NCI-H2171 treated with DMSO at 0.1 percent for 48 hours (cell line): ENCODE data around the gene CIDEA.

Source experiments
- DNase-seq: peaks from one replicate; lab custom pipeline; 2025; lab: John Stamatoyannopoulos, UW

The CIDEA gene

DNA sequence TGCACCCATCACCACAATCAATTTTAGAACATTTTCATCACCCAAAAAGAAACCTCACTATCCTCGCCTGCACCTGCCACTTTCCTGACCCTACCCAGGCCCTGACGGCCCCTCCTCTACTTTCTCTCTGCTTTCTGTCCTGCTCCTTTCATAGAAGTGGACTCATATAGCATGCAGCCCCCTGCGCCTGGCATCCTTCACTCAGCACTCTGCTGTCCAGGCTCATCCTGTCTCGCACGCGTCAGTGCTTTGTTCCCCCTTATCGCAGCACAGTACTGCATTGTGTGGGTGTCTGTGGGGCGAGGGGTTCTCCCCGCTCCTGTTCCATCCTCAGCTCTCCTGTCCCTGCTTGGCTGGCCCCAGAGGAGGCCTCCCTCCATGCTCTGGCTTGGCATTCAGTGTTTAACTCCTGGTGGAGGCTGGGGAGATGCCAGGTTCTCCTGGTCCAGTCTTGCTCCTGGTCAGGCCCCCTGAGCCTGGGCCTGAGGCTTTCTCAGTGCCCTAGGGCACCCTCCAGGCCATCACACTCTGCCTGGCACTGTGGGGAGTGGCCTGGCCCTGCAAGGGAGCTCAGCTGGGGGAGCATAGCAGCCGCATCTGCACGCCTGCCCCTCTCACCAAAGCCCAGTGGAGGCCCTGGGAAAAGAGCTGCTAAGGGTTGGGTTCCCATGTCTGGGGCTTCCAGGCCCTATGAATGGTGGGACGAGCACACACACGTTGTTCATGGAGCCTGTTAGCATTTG is 47.3 kb downstream of the CIDEA start:
- DNase-seq = no peak

- DNase-seq = no peak
These were observed 48.4 kb downstream of the CIDEA start for GRCh38 chr18:12302391-12303147.

DNA sequence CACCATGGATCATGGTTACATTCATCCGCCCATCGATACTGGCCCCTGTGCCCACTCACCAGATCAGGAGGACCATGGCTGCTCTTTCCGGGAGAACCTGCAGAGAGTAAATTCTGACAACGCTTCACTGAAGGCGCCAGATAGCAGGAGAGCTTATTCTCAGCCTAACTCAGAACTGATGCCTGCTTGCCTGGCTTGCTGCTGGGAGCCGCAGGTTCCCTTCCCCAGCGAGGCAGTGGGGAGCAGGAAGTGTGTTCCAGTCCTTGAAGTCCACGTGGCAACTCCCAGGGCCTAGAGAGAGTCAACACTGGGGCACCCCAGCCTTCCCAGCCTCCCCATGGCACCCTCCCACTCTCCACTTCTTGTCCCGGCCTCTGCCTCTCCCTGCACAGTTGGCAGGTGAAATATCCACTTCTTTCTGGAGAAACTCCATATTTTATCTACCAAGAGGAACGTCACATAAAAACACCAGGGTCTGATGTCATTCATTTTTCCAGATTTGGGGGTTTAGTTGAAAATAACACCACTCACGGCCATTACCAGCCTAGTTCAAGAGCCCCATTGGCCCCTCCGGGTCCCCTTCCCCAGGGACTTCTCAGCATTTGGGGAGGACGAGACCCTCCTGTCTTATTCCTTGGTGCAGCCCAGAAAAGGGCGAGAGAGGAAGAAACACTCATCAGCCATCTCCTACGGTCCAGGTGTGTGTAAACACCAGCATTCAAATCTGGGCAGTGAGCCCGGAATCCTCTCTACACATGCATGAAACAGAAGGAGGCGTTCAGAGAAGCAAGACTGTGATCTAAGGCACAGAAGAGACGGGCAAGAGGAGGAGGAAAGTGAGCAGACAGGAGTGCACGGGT is 50.4 kb downstream of the CIDEA start:
- peak; percentile 88 for DNase-seq

DNA sequence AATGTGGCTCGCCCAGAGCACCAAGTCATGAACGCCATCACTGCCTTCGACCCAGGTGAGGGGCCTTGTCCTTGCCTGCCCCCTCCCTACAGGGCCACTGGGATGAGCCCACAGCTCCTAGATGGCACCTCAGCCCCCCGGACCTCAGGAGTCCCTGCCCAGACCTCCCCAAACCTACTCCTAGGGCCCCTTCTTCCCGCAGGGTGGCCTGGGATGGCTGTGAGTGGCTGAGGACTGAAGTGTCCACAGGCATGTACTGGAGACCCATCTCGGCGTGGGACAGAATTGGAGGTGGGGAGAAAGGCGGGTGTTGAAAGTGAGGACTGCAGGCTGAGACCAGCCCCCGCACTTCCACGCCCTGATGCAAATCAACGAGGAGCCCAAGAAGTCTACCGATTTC is 51.0 kb downstream of the CIDEA start:
- DNase-seq = no peak

- DNase-seq = no peak
These were observed 51.9 kb downstream of the CIDEA start for GRCh38 chr18:12305930-12306629.

DNA sequence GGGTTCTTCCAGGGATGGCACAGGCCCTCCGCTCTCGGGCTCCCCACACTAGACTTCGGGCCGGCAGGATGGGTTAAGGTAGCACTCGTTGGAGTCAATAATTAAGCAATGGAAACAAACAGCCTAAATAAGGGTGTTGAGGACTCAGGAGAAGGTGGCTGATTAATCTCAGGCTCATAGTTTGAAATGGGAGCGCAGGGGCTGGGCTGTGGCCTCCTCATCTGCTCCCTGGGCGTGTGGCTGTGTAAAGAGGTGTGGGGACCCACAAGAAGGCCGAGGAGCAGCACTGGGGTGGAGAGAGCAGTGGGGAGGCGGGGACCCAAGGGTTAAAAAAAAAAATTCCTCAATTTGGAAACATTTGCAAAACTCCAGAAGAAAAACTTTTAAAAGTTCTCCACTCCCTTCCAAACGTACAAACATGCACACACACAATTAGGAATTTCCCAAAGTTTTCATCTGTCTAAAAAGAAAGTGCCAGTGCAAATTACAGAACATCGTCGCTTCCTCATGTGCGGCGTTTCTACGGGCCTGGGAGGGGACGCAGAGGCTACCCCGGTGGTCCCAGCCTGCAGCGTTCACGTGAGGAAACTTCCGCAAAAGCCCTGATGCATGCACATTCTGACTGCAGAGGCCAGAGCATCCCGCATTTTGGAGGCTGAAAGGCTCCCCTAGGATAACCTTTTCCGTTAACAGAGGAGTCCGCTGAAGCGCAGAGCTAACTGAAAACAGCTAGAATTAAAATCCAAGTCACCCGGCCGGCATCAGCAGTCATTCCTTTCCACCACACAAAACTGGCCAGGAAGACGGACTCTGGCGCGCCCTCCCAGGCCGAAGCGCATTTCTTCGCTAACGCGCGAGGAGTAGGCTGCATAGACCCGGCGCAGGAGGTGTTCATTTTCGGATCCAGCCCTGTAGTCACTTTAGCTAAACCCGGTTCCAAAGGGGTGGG is 52.9 kb downstream of the CIDEA start:
- no peak for DNase-seq

DNA sequence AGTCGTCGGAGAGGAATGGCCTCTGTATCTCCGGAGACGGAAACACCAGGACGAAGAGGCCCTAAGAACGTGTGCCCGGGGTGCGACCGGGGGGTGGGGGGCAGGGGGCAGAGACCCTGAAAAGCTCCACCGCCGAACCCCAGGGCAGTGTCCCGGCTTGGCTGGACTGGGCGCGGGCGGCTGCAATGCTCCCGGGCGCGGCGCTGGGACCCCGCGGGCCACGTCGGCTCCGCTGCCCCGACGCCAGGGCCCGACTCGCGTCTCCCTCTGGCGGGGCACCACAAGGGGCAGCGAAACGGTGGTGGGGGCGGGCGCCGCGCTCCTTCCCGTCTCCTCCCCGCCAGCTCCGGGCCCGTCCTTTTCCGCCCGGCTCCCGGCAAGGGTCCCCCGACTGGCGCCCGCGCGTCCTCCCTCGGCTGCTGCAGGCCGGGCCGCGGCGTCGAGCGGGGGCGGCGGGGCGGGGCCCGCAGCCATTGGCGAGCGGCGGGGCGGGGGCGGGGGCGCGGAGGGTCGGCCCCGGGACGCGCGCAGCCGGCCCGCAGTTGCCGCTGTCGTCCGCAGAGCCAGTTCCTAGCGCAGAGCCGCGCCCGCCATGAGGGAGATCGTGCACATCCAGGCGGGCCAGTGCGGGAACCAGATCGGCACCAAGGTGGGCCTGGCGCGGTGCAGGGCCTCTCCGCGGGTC is 53.7 kb downstream of the CIDEA start, which contains the start of gene TUBB6:
Gene TUBB6 (plus strand): TSS at position 541 of the 685 bp plus-strand sequence. CDS start 52 bp downstream, at position 593.
- DNase-seq = peak; percentile 49

GRCh38 chr18:12308386-12309100 is 54.4 kb downstream of the CIDEA start:
- peak; percentile 28 for DNase-seq

DNA sequence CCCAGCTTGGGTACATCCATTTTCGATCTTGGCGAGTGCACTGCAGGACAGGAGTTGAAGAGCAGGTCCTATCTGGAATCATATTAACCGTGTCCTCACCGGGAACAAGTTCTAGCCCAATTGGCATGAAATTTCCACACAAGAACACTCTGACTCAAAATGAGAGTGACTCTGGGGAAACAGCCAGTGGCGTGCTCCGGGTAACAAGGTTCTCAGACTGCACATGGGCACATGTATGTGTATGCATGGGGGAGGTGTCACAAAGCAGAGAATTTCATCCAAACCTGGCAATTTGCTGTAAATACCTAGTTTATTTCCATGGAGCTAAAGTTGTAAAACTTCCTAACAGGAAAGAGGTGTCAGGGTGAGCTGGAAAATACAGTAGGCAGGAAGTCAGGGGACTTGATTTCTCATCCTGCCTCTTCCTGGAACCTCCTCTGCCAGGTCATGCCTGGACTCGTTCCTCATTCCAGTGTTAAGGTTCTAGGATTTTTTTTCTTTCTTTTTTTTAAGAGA is 55.6 kb downstream of the CIDEA start:
- no peak for DNase-seq

DNA sequence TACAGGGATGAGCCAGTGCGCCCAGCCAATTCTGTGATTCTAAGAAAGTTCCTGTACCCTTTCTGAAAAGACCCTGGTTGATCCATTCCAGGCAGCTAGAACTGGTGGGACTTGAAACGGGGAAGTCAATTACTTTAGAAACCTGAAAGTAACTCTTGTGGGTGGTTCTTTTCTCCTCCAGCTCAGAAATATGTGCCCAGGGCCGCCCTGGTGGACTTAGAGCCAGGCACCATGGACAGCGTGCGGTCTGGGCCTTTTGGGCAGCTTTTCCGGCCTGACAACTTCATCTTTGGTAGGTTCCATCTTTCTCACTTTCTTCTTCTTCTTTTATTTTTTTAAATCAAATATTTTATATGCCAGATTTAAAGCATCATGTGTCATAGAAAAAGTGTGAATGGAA is 56.6 kb downstream of the CIDEA start:
- DNase-seq = no peak

DNA sequence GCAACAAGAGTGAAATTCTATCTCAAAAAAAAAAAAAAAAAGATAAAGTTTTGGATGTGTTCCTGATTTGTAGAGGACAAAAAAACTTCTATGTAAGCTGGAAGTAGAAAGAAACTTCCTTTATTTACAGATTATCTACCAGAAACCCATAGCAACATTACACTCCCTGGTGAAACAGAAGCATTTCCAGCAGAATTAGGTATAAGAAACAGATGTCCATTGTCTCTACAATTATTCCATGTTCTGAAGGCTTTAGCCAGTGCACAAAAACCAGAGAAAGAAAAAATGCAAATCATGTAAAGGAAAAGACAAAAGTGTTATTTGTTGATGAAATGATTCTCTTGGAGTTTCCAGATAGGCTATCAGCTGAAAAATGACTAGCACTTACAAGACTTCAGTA is 58.8 kb downstream of the CIDEA start:
- DNase-seq = no peak

- DNase-seq = peak; percentile 15
These were observed 59.5 kb downstream of the CIDEA start for GRCh38 chr18:12313530-12314245.

DNA sequence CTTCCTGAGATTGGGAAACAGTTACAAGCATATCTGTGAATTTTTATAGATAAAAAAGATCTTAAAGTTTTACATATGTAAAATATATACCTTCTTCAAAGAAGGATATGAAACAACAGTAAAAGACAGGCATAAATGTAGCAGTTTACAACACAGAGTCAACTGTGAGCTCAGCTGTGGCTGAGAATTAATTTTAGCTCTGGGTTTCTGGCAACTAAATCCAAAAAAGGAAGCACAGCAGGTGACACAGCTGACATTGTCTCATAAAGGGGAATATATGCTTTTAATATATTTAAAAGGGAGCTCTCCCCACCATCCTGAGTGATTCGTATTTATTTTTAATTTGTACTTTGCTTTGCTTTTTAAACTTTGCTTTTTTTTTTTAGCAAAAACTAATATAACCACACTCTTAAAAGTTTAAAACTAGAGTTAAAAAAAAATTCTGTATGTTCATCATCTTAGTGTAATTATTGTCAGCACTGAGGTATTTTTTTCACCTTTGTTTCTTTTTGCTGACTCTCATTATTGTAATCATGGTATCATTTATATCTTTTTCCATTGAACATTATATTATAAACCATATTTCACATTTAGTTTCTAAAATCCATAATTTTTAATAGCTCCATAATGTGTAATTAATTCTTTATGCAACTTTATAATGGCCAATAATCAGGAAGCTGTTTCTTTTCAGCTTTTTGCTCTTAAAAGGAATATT is 60.6 kb downstream of the CIDEA start:
- DNase-seq = no peak

- DNase-seq = no peak
These were observed 61.3 kb downstream of the CIDEA start for GRCh38 chr18:12315490-12315889.

- no peak for DNase-seq
These were observed 61.8 kb downstream of the CIDEA start for GRCh38 chr18:12315911-12316310.

DNA sequence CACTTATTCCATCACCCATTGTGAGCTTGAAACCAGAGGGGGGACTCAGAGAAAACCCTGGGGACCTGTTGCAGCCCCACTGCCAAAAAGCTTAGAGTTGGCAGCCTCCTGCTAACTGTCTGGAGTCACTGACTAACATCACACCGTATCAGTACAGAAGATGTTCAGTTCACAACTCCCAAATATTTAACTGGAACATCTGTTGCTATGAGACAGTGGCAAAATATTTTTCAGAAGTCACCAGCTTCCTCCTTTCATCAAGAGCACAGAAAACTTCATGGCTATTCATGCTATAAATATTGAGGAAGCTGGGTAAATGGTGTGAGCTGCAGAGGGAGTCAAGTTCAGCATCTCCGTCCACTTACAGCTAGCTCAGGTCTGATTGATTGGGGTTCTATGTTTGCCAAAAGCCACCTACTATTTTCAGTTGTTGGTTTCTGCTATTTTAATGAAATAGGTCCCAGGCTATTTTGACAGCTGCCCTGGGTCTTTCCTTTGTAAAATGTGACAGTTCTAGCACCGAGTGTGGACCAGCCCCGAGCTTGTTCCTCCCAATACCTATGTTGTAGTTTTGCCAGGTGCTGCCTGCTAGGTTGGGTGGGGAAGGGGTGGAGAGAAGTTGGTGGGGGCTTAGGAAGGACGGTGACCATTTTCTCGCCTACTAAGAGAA is 63.6 kb downstream of the CIDEA start:
- DNase-seq = no peak

DNA sequence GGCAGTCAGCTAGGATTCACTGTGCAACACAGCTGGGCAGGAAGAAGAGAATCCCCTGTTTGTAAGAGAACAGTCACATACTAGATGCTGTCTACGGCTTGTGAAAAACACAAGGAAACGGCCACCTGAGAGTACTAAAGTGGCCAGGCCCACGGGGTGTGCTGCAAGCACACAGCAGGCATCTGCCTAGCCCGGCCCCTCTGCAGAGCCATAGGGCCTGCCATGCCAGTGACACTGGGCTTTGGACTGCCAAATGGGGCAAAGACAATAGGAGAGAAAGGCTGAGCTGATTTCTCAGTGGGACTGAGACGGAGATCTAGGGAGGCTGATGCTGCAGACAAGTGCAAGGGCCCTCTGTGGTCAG is 64.2 kb downstream of the CIDEA start:
- no peak for DNase-seq
